ENCODE measurements around the gene STIL.
A peak's percentile ranks its signal among the peaks of the same experiment; 100 is the strongest.

The STIL gene

GRCh38 chr1:47235241-47235681 is 78.7 kb downstream of the STIL start:
- no peak for DNase-seq (ENCODE audit: low spot score)

- DNase-seq (ENCODE audit: low spot score), result no peak
Observed at GRCh38 chr1:47233186-47233585, 80.8 kb downstream of the STIL start.

GRCh38 chr1:47232187-47232874 is 81.6 kb downstream of the STIL start, which contains the start of gene TAL1:
Gene TAL1, minus strand, starts transcription at chr1:47232225. Its CDS starts 6,337 bp downstream, at chr1:47225888.
- peak; percentile 97 for DNase-seq (ENCODE audit: low spot score)

- DNase-seq (ENCODE audit: low spot score), result peak; percentile 84
Observed at GRCh38 chr1:47231301-47232186, 82.4 kb downstream of the STIL start.

- DNase-seq (ENCODE audit: low spot score), result peak; percentile 74
Observed at GRCh38 chr1:47230692-47231300, 83.2 kb downstream of the STIL start.

GRCh38 chr1:47229886-47230691 is 83.9 kb downstream of the STIL start:
- DNase-seq (ENCODE audit: low spot score), result peak; percentile 71

GRCh38 chr1:47229031-47229885 is 84.7 kb downstream of the STIL start:
- DNase-seq (ENCODE audit: low spot score), result peak; percentile 85

- peak; percentile 73 for DNase-seq (ENCODE audit: low spot score)
Observed at GRCh38 chr1:47228644-47229030, 85.3 kb downstream of the STIL start.

- peak; percentile 80 for DNase-seq (ENCODE audit: low spot score)
Observed at GRCh38 chr1:47227341-47228232, 86.4 kb downstream of the STIL start.

GRCh38 chr1:47226839-47227215 is 87.1 kb downstream of the STIL start:
- peak; percentile 85 for DNase-seq (ENCODE audit: low spot score)

- peak; percentile 81 for DNase-seq (ENCODE audit: low spot score)
Observed at GRCh38 chr1:47226121-47226838, 87.7 kb downstream of the STIL start.

GRCh38 chr1:47225430-47226100 is 88.4 kb downstream of the STIL start:
- peak; percentile 56 for DNase-seq (ENCODE audit: low spot score)

GRCh38 chr1:47224676-47225399 is 89.1 kb downstream of the STIL start:
- DNase-seq (ENCODE audit: low spot score), result peak; percentile 78

- no peak for DNase-seq (ENCODE audit: low spot score)
Observed at GRCh38 chr1:47223921-47224675, 89.8 kb downstream of the STIL start.

GRCh38 chr1:47223174-47223920 is 90.6 kb downstream of the STIL start:
- no peak for DNase-seq (ENCODE audit: low spot score)

- no peak for DNase-seq (ENCODE audit: low spot score)
Observed at GRCh38 chr1:47222476-47222875, 91.5 kb downstream of the STIL start.

Data from hematopoietic multipotent progenitor cell treated with erythropoietin and hydrocortisone succinate and interleukin-3 and kit ligand, for 17 days (in vitro differentiated cells).